Stimulated activated CD8-positive, alpha-beta memory T cell treated with anti-CD3 and anti-CD28 coated beads, Interleukin-15, amount 100 ng/mL, for 4 hours (primary cell): ENCODE data around the gene NCAM1.

Experiments used
- DNase-seq, 2 donors: peaks; one replicate each; pipeline ENCODE4 v3.0.0-alpha.2; 2020; ENCODE audit warnings: low read depth in 2 of 2

Gene NCAM1

DNA sequence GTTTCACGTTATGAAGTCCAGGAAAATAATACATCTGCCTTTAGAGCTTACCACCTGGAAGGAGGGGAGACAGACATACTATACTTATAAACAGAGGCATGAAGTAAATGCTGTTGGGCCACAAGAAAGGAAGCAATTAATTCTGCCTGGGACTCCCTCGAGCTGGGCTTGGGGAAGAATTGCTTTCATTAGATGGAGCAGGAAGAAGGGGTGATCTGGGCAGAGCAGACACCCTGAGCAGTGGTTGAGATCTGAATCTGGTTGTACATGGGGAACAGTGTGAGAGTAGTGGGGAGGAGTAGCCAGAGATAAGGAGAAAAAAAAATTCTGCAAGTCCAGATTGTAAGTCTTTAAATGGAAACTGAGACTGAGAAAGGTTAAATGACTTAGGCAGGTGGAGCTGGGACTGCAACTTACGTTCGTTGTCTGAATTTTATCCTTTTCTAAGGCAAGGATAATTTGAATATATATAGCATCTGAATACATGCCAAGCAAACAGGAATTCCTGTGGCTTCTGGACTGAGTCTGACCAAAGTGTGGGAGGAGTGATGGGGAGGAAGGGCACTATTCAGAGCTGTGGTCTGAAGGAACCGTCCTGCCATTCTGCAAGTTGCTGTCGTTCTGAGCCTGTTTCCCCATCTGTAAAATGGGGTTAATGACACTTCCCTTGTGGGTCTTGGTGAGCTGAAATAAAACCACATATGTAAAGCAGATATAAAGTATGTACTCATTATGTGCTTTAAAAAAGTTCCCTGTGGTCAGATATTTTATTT, 7.9 kb downstream of the NCAM1 start:
- DNase-seq = no peak

DNA sequence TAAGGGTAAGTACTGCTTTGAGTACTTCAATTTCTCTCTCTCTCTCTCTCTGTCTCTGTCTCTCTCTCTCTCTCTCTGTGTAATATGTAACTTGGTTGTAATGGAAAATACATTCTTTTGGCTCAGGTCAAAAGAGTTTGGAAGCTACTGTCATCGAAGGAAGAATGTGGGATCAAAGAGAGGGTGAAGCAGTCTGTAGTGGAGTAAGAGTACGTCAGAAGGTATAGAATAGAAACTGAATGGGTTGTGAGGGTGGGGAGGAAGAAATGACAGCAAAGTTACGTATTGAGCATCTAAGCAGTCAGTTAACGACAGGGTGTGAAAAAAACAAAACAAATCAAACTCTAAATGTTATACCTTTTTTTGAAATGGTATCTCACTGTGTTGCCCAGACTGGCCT, 10.0 kb downstream of the NCAM1 start:
- DNase-seq = no peak

DNA sequence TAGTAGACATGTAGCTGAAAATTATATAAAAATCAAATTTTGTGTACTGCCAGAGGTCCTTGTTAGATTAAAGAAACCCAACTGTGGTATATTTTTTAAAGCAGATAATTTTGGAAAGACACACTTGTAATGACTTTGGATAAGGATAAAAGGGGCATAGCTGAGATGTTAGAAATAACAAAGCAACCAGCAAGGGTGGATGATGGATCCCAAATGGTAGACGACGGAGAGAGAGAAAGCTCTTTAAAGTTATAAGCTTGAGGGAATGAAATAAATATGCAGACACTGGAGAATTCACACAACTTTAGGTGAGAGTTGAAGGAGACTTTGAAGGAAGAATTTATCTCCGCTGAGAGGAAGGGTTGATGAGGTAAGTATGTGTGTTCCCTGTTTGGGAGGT, 10.6 kb downstream of the NCAM1 start:
- no peak for DNase-seq

DNA sequence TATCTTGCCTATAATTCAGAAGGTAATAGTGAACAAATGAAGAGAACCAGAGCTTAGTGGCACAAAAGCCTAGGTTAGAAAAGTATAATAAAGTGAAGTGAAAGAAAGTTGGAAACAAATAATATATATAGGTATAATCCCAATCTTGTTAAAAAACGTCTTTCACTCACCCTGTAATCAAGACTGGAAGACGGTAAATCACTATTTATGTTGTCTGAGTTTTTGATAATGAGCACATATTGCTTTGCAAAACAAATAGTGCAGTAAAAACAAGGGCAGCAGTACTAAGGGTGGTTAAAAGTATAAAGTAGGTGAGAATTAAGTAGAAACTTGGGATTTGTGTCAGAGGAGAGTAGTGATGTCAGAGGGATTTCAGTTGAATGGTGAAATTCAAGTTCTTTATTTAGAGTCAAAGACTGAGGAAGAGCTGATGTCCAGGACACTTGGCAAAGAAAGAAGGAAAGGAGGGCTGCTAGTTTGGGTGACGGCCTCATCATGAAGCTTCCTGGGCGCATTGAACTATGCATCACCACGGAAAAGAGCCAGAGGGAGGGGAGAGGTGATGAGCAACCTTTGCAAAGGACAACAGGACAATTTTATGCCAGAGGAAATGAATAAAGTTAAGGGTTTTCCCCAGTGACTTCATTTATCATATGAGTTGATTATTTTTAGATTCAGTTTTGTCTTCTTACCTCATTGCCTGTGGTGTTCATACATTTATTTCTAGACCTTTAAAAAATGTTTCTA, 11.4 kb downstream of the NCAM1 start:
- DNase-seq = no peak

DNA sequence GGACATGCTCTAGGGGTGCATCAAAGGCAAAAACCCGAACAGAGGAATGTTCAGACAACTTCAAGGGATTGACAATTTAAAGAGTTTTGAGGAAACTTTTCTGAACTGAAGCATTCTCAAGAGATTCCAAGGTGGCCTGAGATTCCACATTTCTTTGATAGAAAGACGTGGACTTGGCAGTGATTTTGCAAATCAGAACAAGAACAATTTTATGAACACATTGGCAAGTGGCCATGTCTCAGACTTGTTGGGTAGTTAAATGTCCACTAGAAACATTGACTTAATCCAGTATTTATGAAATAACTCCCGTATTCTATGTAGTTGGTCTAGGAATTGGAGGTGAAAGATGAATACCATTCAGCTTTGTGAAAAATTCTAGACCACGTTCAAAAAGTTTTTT, 13.8 kb downstream of the NCAM1 start:
- no peak for DNase-seq

DNA sequence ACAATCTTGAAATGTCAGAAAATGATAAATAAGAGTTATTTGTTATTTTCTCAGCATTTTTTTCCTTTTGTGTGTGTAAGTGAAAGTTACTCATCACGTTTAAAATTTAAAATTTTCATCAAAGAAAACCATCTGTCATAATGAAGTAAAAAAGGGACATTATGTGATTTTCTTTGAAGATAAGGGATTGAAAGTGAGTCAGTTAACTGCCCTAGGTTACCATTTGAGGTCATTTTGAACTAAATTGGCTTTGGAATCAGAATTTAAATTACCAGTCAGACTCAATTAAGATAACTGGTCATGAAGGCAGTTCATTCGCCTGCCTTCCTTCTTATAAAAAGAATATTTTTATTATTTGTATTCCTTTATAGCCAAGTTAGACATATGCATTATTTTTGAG, 14.3 kb downstream of the NCAM1 start:
- no peak for DNase-seq

DNA sequence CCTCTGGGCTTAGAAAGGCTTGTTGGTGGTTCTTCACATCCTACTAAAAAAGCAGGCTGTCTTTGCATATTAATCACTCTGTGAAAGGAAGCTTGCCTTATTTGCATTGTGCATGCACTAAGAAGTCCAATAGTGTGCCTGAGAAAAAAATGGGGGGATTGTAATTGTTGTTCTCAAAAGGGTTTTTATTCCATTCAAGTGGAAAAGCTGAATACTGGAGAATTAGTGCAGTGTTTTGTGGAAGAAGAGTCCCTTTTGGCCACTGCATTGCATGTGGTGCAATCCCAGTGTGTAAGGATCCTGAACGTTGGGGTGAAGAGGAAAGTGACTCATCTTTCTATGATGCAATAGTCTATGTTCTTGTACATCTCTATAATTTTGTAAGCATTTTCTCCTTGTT, 16.5 kb downstream of the NCAM1 start:
- no peak for DNase-seq

DNA sequence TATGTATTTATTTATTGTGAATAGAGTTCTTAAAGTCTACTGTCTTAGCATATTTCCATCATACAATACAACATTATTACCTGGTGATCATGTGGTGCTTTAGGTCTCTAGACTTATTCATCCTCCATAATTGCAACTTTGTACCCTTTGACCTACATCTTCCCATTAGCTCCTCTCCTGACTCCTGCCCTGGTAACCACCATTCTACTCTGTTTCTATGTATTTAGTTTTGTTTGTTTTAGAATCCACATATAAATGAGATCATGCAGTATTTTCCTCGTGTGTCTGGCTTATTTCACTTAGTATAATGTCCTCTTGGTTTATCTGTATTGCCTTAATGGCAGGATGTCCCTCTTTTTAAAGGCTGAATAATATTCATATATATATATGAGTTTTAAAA, 22.7 kb downstream of the NCAM1 start:
- DNase-seq = no peak

DNA sequence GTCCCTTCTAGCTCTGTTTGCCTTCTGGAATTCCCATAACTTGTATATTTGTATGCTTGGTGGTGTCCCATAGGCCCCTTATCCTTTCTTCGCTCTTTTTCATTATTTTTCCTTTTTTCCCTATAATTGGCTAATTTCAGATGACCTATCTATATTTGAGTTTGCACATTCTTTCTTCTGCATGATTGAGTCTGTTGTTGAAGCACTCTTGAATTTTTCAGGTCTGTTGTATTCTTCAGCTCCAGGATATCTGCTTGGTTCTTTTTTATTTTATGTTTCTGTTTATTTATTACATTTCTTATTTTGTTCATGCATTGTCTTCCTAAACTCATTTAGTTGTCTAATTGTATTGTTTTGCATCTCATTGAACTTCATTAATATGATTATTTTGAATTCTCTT, 28.0 kb downstream of the NCAM1 start:
- DNase-seq = no peak

DNA sequence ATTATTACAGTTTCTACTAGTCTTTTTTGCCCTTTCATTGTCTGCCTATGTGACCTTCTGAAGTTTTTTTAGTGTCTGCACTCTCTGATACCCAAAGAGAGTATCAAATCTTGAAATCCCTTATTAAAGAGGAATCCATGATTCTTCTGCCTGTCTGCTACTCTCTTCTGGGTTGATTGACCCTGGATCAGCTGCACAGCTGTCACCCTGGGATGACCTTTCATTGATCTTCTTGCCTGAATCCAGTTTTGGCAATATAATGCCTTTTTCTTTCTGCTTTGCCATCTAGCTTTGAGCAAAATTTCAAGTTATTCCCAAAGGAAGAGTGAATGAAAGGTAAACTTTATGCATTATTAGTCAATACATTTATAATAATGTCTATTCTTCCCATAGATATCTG, 32.6 kb downstream of the NCAM1 start:
- no peak for DNase-seq

DNA sequence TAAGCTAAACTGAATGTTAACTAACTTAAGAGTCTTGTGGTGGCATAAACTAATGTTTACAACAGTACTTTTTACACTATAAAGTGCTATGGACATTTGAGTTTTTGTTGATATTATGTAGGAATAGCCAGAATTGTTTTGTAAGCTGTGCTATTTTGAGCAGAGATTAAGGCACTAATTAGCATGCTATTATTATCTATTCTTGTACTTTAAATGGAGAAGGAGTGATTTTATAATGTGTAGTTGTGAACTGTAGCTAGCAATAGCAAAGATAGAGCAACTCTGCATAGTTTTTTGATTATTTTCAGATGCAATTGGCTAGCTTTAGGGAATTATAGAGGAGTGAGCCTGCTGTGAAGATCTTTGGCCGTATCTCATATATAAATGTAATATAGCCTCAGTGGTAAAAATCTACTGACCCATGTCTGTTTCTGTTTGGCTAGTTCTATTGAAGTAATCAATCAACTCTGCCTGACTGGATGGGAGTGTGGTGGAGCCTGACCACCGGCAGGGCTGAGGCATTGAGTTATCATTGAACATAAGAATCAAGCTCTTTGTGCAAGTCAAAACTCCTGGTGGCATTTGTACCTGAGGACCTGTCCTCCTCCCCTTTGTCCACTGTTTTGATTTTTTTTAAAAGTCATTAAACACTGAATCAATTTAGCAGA, 34.3 kb downstream of the NCAM1 start:
- no peak for DNase-seq

DNA sequence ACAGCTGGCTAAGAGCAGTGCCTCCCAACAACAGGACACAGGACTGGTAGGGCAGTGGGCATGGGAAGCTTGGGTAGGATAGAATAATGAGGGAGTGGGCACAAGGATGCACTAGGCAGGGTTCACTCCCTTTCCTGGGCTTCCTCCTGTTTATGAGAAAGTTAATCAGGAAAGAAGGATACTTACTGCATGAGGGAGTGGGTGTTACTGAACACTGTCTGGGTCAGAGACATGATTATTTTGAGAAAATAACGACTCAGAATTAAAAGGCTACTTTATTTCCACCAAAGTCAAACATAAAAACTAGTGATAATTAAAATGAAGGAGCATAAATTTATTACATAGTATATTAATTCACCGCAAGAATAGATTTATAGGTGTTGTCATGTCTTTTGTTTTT, 35.8 kb downstream of the NCAM1 start:
- no peak for DNase-seq

DNA sequence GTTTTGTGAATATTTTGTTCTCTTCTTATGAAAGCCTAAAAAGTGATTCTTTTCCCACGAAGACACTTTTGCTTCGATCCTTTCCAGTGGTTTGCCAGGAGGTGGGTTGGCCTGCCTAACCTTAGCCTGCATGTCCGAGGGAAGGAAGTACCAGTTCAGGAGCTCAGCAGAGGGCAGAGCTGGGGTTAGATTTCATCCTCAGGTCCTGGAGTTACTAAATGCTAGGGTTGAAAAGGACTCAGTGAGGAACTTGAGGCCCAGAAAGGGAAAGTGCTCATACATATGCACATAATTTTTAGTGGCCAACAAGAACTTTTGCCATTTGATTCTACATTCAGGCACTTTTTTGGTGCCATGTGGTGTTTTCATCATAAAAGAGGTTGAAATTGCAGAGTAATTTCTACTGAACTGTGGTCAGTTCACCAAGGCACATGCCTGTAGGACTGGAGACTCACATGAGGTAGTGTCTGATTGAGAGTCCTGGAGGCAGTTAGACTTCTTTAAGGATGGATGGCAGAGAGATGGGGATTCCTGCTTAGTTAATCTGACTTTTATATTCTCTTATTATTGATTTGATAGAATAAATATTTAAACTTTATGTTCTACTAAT, 36.7 kb downstream of the NCAM1 start:
- no peak for DNase-seq

DNA sequence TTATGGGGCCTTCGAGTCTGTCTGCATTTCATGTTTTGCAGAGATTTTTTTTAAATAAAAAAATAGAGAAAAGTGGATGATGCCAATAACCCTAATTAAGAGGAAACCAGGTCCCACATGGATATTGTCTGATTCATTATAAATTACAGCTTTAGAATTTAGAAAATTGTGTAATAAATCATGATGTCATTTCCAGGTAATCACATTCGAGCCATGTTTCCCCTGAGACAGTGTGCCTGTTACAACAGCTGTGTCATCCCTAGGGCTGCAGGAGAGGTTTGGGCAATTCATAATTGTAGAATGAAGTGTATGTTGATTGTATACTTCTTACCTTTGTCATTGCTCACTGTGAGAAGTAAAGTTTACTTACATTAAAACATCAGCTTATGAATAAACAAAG, 38.3 kb downstream of the NCAM1 start:
- DNase-seq = no peak

DNA sequence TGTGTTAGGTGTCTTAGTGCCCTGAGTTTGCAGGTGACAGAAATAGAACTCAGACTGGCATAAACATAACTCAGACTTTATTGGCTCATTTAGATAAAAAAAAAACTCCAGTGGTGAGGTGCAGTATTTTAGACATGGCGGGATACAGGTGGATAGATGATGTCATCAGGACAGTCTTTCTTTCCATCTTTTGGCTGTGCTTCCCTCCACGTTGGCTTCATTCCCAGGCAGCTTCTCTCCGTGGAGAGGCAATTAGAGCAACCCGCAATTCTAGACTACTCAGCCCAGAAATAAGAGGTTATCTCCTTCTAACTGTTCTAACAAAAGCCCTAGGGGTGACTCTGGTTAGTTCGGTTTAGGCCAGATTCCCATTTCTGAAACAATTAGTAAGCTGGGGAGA, 40.5 kb downstream of the NCAM1 start:
- no peak for DNase-seq

DNA sequence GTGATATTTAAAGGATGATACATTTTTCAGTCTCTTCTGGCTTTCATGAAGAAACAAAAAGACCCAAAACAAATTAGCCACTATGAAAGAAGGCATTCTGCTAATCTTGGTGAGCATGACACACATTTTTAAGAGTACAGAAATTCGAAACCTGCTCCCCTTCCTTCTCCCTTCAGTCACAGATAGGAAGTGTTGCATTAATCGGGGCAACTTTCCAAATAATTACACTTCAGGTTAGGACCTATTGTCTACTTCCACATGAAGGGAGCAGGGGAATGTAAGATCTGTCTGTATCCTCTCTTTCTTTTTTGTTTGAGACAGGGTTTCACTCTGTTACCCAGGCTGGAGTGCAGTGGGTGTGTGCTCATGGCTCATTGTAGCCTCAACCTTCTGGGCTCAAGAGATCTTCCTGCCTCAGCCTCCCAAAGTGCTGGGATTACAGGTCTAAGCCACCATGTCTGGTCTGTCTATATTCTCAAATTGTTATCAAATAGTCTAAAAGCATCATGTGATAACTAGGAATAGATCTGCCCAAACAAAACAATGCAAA, 45.8 kb downstream of the NCAM1 start:
- DNase-seq = no peak

DNA sequence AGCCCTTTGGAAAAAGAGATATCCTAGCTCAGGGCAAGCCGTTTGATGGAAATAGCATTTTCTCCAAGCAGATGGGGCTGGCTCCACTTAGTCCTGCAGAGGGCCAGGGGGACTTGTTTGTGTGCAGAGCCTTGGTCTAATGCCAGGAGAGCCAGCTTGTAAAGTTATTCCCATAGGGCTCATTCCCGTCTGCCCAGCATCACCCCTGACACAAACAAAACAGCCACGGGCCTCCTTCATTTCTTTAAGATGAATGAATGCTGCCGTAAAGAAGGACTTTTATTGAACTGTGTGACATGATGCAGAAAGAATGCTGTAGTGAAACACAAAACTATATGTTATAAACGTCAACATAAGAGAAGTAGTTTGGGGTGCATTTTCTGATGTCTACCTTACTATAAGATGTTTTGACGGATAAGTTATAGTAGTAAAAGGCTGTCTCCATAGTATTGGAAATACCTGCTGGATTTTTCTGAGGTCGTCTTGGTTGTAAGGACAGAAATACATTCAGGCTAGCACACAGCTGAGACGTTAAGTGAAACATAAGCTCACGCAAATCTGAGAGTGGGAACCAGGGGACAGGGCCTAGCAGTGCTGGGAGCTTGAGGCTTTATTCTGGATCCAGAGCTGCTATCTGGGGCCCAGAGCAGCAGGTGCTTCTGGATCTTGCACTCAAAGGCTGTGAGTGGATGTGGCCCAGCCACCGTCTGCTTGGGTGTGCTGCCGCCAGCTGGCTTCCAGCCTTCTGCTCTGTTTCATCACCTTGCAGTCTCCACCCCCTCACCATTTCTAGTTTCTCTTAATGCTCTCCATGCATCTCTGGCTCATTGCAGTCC, 53.3 kb downstream of the NCAM1 start:
- DNase-seq = no peak

DNA sequence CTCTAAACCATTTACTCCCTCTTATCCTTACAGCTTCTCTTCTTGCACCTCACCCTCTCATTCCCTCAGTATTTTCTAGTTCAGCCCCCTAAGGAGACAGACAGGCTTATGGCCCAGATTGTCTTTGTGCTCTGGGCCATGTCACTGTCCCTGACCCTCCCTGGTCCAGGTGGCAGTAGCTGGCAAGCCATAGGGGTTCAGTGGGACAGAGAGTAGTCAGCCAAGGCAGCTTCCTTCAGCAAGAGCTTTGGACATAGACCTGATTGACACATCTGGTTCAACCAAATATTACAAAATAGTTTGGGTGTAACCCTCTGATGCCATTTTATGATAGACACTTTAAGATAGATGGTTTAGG, 53.9 kb downstream of the NCAM1 start:
- DNase-seq = no peak

DNA sequence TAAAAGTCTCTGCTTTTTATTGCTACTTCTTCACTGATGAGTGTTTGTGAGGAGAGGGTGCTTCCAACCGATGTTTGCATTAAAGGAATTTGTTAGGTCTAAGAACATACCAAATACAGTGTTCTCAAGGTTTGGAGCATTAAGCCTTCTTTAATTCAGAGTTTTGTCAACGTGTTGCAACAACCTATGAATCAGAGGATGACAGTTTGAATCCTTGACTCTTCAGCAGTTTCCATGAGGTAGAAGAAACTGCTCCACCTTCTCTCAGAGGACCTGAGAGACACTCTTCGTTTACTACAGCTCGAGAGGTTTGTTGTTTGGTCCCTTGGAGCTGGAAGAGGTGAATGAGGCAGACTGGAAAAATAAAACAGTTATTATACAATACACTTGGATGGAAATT, 55.7 kb downstream of the NCAM1 start:
- DNase-seq = no peak

DNA sequence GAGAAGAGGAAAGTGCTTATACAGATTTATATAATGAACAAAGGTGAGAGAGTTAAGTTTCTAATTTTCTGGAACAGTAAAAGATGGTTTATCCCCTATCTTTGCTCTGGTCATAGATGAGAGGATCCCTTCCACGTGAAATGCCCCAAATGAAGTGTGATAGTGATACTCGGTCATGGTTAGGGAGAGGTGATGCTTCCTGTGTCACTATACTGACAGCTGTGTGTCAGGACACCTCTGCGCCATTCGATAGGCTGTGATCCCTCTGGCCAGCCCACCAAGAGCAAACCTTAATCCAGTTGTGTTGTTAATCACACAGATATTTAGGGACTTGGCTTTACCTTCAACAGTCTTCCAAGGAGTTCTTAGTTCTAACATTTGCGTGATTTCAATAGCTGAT, 57.7 kb downstream of the NCAM1 start:
- no peak for DNase-seq

DNA sequence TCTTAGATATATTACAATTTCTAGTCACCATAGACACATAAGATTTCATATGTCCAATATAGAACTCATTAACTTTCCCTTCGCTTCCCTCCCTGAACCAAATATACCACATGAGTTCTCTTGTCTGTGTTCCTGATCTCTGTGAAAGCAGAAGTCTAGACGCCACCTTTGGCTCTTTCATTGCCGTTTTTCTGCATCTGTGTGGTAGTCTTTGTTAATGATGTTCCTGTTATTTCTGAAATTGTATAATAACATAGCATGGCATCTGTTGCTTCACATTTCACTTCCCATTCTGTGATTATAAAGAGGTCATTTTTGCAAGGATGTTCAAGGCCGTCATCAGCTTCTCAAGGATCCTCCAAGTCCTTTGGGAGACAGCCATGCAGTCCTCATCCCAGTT, 58.5 kb downstream of the NCAM1 start:
- no peak for DNase-seq

DNA sequence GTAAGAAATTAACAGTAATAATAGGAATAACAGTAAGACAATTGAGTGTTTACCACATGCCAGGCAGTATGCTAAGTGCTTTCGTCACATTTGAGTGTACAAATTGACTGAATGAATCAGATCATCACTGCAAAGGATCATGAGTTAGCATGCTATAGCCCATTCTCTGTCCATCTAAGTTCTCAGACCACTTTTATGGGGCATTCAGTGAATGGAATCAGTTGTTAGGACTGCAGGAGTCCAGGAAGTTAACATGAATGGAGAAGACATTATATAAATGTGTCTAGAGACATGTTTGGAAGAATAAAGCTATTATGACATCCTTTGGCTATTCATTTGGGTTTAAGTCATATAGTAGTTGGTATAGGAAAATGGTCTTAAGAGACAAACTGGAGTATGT, 59.9 kb downstream of the NCAM1 start:
- DNase-seq = no peak
